NCI-H446 treated with DMSO at 0.1 percent for 48 hours (cell line): ENCODE measurements around the gene SORCS2.

ENCODE experiments used
- DNase-seq: peaks from one replicate; lab custom pipeline; 2025; lab: John Stamatoyannopoulos, UW

SORCS2 gene

DNA sequence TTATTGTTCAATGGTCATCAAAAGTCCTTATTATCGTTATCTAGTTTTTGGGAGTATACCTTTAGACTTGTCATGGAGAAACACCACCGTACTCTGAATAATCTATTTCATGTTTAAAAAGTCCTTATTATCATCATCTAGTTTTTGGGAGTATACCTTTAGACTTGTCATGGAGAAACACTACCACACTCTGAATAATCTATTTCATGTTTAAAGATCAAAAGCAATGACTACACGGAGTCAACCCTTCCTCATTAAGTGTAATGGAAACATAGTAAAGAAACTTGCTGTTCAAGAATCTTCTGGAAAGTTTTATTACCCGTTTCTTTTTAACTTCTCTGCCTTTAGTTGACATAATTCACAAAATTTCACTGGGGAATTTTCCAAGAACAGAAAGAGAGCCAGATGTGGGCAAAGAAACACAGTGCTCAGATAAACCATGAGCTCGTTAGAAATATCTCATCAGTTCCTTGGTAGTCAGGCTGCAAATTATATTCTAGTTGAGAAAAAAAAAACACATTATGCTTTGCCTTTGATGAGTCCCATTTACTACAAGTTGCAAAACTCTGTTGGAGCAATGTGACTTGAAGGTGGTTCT is 588.5 kb downstream of the SORCS2 start:
- DNase-seq = no peak

DNA sequence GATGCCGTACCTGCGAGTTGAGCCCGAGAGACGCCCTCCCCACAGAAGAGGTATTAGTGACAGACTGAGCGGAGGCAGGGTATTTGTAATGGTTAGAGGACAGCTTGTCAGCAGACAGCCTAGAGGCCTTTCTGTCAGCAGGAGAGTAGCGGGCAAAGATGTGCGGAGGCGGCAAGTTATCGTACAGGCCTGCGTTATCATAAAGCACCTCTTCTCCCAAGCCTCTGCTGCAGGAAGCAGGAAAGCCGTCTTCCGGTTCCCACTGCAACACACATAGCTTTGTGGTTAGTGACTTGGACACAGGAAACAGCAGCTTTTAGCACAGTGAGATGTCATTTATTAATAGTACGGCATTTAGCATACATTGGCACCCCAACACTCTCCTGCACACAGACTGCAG is 589.0 kb downstream of the SORCS2 start:
- no peak for DNase-seq

DNA sequence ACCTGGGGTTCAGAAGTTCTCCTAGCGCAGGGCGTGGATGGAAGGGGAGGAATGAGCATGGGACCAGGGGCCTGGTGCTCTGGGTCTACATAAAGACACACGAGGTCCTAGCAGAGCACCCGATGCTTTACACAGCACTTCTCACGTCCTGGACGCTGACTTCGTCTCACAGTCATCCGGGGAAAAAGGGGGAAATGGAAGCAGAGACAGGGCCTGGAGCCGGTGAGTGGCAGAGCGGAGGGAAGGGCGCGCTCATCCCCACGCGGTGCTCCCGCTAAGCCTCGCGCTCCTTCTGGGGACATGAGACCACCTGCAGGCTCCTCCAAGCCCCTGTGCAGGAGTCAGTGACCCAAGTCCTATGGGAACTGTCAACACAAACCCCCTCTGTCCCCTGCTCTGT is 589.7 kb downstream of the SORCS2 start:
- DNase-seq = no peak

DNA sequence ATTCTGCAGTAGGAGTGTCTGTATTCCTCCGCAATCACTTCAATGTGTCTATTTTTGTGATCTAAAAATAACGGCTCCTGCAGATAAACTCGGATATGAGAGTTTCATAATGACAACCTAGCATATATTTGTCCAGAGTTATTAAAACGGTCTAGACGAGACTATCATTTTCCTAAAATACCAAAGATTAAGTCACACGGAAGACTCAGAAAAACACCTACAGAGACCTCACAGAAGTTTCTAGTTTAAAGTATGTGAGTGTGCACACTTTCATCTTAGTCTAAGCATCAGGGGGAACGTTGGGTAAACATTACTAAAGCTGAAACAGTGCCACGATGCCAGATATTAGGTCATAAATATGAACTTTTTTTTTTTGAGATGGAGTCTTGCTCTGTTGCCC is 590.4 kb downstream of the SORCS2 start:
- no peak for DNase-seq

DNA sequence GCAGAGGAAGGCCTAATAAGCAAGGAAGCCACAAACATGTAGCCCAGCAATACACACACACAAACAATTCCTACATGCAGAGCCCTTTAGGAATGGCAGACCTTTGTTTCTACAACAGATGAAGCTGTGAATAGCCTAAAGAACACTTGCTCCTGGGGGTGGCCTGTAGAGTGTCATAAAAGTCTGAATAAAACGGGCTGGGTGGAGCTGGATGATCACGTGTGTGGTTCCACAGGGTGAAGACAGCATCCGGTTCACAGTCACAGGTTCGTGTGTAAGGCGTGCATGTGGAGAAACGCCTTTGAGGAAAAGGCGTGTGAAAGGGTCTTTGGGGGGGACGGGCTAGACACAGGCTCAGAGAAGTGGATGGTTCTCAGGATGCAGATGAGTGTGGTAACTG is 591.2 kb downstream of the SORCS2 start:
- no peak for DNase-seq

DNA sequence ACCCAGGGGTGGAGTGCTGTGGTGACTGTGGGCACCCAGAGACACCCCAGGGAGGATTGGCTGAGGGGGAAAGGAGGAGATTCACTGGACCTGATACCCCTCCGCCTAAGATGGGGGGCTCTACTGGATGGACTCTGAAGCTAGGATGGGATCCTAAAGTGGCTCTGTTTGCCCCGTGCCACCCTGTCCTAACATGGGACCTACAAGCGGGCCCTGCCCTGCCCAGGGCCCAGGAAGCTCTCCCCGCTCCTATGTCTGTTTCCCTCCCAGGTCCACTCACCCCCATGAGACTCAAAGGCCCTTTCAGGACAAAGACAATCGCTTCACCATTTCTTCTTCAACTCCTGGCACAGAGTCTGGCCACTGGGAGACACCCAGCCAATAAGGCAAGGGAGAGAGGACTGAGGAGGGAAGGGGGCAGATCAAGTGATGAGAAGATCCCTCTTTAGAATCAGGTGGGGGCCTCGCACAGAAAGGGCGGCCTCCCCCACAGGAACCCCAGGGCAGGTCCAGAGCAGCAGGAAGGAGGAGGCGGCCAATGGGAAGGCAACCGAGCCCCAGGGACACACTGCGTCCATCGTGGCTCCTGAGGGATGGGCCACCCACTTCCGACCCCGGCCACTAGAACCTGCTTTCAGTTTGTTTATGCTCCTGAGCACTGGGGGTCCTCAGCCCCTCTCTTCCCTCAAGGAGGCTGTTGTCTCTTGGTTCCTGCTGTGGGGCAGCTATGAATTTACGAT is 592.0 kb downstream of the SORCS2 start:
- no peak for DNase-seq

DNA sequence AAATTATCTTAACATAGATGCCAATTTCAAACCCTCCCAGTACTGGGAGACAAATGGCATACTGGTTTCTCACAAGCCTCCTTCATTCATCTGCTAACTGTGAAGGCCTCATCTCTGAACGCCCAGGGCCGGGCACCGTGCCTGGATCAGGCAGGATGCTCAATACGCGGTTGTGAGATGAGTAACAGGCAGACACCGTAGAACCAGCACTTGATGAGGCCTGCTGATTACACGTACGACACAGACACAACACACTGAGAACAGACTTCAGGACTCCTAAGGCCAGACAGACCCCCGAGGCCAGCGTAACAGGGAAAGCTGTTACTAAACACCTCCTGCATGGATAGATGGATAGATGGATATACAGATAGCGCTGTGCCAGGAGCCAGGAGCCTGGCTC is 592.7 kb downstream of the SORCS2 start:
- DNase-seq = no peak

DNA sequence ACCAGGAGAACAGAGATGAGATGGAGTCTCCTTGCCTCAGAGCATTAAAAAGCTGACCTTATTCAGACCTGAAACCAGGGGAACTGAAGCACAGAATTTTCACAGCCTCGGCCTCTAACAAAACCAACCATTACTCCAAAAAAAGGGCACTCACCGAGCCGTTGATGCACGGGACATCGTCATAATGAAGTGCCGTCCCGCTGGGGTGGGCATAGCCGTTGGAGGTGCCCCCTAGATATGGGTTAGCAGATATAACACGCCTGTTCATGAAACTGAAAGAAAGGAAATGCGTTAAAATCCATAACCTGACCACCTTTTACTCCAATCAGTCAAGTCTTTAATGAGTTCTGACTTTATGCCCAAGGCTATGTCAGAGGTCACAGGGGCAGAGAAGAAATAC is 593.7 kb downstream of the SORCS2 start:
- DNase-seq = no peak

DNA sequence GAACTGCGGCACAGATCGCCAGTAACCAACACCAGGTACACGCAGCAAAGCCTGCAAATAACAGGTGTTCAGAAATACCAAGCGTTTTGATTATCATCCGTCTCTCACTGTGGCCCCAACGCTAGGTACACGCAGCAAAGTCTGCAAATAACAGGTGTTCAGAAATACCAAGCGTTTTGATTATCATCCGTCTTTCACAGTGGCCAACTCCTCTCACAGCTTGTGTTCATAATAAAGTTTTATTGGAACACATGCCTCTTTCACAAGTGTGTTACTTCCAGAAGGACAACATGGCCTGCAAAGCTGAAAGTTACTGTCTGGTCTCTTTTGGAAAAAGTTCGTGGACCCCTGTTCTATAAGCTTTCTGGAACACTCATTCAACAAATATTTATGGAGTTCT is 594.2 kb downstream of the SORCS2 start:
- DNase-seq = no peak

DNA sequence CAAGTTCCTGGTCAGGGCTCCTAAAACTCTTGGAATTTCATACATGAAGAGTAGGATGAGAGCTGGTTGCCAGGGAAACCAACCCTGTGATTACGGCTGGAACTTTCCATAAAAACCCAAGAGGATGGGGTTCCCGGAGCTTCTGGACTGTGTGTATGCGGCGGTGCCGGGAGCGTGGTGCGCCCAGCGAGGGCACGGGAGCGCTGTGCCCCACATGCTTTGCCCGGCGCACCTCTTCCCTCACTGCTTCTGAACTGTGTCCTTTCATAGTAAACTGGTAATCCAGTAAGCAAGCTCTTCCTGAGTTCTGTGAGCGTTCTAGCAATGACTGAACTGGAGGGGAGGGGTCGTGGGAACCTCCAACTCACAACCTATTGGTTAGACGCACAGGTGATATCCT is 594.7 kb downstream of the SORCS2 start:
- DNase-seq = no peak

DNA sequence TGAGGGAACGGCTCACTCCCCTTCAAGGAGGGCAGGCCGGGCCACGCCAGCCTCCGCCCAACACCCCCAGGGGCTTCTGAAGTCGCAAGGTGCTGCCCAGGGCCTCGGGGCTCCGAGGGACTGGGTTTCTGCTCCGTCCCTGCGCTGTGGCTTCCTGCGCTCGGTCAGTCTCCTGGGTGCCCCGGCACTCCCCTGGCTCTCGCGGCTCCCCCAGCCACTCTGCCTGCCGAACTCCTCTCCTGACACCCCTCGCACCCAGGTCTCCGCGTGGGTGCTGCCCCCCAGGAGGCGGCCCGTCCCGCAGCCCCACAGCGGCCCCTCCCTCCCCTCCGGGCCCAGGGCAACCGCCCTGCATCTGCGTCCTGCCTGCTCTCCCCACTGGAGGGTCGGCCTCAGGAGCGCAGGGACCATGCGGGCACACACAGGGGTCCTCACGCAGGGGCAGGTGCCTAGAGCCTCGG is 595.4 kb downstream of the SORCS2 start:
- no peak for DNase-seq

DNA sequence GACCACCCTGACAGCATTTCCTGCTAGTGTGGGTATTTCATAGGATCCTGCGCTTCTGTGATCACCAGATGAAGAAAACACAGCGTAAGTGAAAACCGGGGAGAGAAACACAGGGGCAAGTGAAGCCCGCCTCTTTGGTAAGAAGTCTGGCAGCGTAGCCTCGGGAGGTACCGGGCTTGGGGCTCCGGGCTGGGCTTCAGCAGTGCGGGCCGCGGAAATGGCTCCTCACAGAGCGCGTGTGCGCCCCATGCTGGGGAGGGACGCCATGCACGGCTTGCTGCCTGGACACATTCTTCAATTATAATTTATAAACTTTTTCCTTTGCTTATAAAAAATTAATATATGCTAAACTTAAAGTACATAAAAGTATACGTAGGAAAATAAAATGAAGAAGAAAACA is 595.9 kb downstream of the SORCS2 start:
- DNase-seq = no peak

DNA sequence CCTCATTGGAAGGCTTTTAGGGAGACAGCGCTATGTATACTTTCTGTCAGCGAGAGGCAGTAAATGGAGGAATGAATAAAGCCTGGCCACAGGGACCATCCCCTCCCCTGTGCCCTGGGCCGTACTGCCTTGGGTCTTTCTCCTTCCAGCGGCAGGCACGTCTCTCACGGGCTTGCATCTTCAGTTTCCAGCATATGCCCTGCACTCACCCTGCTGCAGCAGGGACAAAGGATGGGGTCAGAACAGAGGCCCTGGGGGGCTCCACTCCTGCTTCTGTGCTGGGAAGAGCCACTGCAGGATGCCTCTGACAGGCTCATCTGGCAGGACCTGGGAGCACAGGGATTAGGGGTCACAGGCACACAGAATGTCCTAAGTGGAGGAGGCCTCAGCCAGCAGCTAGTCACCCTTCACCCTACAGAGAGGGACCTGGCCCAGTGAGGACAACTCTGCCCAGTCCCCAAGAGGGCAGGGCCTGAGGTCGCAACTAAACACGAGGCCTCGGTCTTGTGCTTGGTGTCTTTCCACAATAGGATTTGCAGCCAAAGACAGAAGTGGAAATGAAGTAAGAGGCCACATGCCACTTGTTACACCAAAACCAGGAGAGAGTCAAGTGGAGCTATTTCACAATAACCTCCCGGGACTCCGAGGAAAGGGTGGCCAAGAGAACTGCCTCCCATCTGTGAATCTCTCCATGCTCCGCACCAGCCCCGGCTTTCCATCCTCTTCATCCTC is 596.5 kb downstream of the SORCS2 start:
- DNase-seq = no peak

DNA sequence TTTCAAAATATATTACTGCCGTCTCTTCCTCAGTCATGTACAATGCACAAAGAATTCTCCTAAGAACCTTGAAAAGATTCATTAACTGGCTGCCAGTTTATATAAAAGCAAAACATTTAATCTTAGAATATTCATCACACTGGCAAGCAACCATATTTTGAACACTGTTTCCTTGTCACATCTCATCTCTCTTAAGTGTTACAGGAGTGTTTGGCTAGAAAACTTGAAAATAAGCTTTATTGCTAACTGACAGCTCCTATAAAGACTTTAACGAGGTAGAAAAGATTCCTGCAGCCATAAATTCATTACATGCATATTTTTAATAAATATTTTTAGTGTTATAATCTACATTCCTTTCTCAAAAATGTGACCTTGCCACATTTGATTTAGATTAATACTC is 597.7 kb downstream of the SORCS2 start:
- no peak for DNase-seq

DNA sequence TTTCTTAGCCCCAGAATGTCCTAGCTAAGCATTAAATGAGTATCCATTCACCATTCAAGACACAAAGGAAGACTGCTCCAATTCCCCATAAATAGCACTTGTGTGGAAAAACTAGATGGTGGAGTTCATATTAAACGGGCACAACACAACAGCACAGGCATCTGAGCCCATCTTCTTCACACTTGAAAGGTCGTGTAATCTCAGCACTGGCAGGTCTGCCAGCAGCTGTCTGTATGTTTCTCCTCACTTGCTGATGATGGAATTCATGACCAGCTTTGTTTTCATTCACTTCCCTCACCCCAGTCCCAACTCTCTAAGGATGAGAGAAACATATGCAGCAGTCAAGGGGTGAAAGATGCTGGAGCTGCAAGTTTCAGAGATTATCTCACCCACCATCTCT is 598.7 kb downstream of the SORCS2 start:
- no peak for DNase-seq
